Activated CD4-positive, alpha-beta T cell treated with anti-CD3 and anti-CD28 coated beads, Interleukin-2, amount 10 ng/mL, durations not matched to agents 7 days and 5 days (primary cell): ENCODE results near the gene KIFC3. TPM values are rescaled to one million over a fixed set of nuclear protein-coding genes. Genes with fewer than 3 reads are reported as not detected.

Source experiments
- CTCF ChIA-PET: fragments of 350-600 bp; sonication (Branson Sonifier 250); formaldehyde crosslinking; loops from one replicate; lab custom pipeline; 2021; ENCODE audit warnings: antibody characterized with exemption; lab: Charles Lee
- POLR2A ChIA-PET: fragments of 350-600 bp; sonication (Branson Sonifier 250); formaldehyde crosslinking; loops from one replicate; lab custom pipeline; 2021; ENCODE audit warnings: antibody characterized with exemption; lab: Charles Lee
- DNase-seq: peaks from one replicate; pipeline ENCODE4 v3.0.0-alpha.2; 2020
- H3K27ac Mint-ChIP-seq: one replicate; pipeline ENCODE4 v1.8.0; 2021; ENCODE audit warnings: mild to moderate bottlenecking, moderate library complexity, mixed read lengths
- H3K27me3 Mint-ChIP-seq: one replicate; pipeline ENCODE4 v1.8.0; 2021; ENCODE audit warnings: mixed read lengths
- H3K36me3 Mint-ChIP-seq: one replicate; pipeline ENCODE4 v1.8.0; 2021; ENCODE audit warnings: low read depth, mixed read lengths
- H3K4me1 Mint-ChIP-seq: one replicate; pipeline ENCODE4 v1.8.0; 2021; ENCODE audit warnings: mixed read lengths
- H3K4me3 Mint-ChIP-seq: one replicate; pipeline ENCODE4 v1.8.0; 2021; ENCODE audit warnings: mild to moderate bottlenecking, moderate library complexity, mixed read lengths
- H3K9me3 Mint-ChIP-seq: one replicate; pipeline ENCODE4 v1.8.0; 2021; ENCODE audit warnings: mixed read lengths
- total RNA-seq, 2 experiments: library from RNA; stranded (reverse); gene quantifications; one replicate each; pipeline ENCODE4 v1.2.3, GENCODE V29; 2021

The KIFC3 gene
- total RNA-seq, 2 experiments from 2014 or later: not detected

DNA sequence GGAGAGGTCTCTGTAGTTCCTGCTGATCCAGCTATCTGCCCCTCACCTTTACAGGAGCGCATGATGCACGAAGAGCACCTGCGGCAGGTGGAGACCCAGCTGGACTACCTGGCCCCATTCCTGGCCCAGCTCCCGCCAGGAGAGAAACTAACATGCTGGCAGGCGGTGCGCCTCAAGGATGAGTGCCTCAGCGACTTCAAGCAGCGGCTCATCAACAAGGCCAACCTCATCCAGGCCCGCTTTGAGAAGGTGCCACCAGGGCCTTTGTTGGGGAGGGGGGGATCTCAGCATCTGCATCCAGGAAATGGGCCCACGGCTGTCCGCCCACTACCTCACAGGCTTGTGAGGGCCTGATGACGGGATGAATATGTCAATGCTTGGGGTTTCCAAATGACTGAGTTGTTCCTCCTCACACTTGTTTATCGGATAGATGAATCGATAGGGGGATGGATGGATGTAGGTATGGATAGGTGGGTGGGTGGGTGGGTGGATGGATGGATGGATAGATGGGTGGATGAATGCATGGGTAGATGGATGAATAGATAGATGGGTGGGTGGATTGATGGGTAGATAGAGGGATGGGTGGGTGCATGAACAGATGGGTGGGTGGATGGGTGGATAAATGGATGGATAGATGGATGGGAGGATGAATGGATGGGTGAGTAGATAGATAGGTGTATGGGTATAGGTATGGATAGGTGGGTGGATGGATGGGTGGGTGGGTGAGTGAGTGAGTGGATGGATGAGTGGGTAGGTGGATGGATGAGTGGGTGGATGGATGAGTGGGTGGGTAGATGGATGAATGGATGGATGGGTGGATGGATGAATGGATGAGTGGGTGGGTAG is 73.7 kb downstream of the KIFC3 start:
- Mint-ChIP-seq H3K9me3 (peaks cover 14% of the 10 kb centered on the region), H3K27ac (no peak overlapping the region), H3K27me3 (no peaks in the 10 kb centered on the region), H3K4me3 (no peak overlapping the region), H3K4me1 (no peaks in the 10 kb centered on the region), H3K36me3 (peaks cover 9% of the 10 kb centered on the region)
- CTCF ChIA-PET: interaction anchor here (3.0 kb wide), 1 partner anchor 8 kb away, joined by 14 read pairs; the partner anchor contains the start of gene KATNB1
- POLR2A ChIA-PET: no interaction called here
- no peak for DNase-seq

DNA sequence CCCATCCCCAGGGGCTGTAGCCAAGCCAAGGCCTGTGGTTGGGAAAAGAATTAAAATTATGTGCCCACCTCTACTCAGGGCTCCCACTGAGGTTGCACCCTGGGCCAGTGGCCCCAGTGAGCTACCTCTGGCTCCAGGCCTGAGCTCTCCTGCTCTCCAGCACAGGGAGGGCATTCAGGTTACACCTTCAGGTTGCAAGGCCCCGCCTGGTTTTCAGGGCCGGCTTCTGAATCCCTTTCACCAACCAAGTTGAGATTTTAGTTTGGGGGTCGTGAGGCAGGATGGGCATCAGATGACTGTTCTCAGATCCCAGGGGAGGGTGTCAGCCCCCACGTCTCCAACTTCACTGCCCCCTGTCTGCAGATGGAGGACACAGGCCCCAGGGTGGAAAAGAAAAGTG is 74.7 kb downstream of the KIFC3 start:
- ChIA-PET POLR2A (no interaction called here), CTCF (interaction anchor here (3.0 kb wide), 1 partner anchor 8 kb away, joined by 14 read pairs; the partner anchor contains the start of gene KATNB1)
- no peak overlapping the region for H3K4me3 Mint-ChIP-seq
- no peak for DNase-seq
- peaks cover 5% of the 10 kb centered on the region for H3K9me3 Mint-ChIP-seq
- no peaks in the 10 kb centered on the region for H3K4me1 Mint-ChIP-seq
- H3K36me3 Mint-ChIP-seq: peaks cover 2% of the 10 kb centered on the region
- H3K27me3 Mint-ChIP-seq: no peaks in the 10 kb centered on the region
- H3K27ac Mint-ChIP-seq: no peak overlapping the region

DNA sequence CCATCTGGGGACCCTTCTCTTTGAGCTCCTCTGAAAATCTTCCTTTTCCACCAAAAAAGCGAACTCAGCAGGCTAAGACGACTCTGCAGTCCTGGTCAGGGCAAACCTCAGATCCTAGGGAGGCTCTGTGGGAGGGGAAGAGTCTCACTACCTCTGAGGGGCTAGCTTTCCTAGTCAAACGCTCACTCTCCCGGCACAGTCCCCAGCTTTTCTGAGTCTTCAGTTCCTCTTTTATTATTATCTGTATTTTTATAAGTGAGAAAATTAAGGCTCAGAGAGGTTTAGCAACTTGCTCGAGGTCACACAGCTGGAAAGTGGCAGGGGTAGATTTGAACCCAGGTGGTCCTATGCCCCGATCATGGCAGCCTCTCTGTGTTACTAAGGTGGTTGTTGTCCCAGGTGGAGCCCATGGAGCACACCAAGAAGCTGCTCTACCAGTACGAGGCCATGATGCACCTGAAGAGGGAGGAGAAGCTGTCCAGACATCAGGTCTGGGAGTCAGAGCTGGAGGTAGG is 75.8 kb downstream of the KIFC3 start:
- no peak overlapping the region for H3K4me3 Mint-ChIP-seq
- CTCF ChIA-PET: interaction anchor here (0.6 to 3.0 kb wide), 3 partner anchors 10 to 364 kb away, joined by 3 to 14 read pairs (median 3); partner anchors contain the start of gene KATNB1
- POLR2A ChIA-PET: no interaction called here
- no peak overlapping the region for H3K27ac Mint-ChIP-seq
- H3K4me1 Mint-ChIP-seq: no peaks in the 10 kb centered on the region
- no peaks in the 10 kb centered on the region for H3K36me3 Mint-ChIP-seq
- H3K27me3 Mint-ChIP-seq: no peaks in the 10 kb centered on the region
- no peak for DNase-seq
- no peaks in the 10 kb centered on the region for H3K9me3 Mint-ChIP-seq

DNA sequence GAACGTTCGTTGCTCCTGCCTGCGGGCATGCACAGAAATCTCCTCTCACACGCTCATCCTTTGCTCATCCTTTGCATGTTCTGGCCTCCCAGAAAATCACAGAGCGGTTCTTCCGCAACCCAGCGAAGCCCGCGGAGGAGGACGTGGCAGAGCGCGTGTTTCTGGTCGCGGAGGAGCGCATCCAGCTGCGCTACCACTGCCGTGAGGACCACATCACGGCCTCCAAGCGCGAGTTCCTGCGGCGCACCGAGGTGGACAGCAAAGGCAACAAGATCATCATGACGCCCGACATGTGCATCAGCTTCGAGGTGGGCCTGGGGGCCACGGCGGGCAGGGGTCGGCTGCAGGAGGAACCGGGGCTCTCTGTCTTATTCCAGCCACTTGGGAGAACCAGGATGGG is 76.3 kb downstream of the KIFC3 start:
- Mint-ChIP-seq H3K4me1 (no peaks in the 10 kb centered on the region), H3K36me3 (no peaks in the 10 kb centered on the region), H3K9me3 (no peaks in the 10 kb centered on the region), H3K27me3 (no peaks in the 10 kb centered on the region), H3K27ac (no peak overlapping the region), H3K4me3 (no peak overlapping the region)
- CTCF ChIA-PET: interaction anchor here (0.6 to 3.0 kb wide), 3 partner anchors 10 to 365 kb away, joined by 3 to 14 read pairs (median 3); partner anchors contain the start of gene KATNB1
- no peak for DNase-seq
- POLR2A ChIA-PET: interaction anchor here (0.7 kb wide), 1 partner anchor 23 kb away, joined by 4 read pairs; no protein-coding TSS in a partner anchor

DNA sequence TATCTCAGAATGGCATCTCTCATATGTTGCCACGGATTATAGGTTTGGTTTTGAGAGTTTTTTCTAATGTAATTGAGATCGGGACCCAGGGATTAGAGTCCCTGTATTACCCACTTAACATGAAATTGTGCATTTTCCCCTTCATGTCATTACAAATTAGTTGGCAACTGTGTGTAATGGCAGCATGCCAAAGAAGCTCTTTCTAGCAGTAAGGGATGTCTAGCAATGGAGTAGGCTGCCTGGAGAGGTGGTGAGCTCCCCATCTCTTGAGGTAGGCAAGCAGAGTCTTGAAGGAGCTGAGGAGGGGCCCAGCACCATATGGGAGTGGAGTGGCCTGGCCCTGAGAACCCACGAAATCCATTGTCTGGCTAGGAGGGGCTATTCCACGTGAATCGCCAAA is 76.7 kb downstream of the KIFC3 start:
- Mint-ChIP-seq H3K9me3 (no peaks in the 10 kb centered on the region), H3K4me3 (no peak overlapping the region), H3K36me3 (no peaks in the 10 kb centered on the region), H3K27ac (no peak overlapping the region), H3K4me1 (no peaks in the 10 kb centered on the region), H3K27me3 (no peaks in the 10 kb centered on the region)
- no peak for DNase-seq
- ChIA-PET POLR2A (interaction anchor here (0.7 kb wide), 1 partner anchor 23 kb away, joined by 4 read pairs; no protein-coding TSS in a partner anchor), CTCF (interaction anchor here (3.0 kb wide), 1 partner anchor 11 kb away, joined by 14 read pairs; the partner anchor contains the start of gene KATNB1)

DNA sequence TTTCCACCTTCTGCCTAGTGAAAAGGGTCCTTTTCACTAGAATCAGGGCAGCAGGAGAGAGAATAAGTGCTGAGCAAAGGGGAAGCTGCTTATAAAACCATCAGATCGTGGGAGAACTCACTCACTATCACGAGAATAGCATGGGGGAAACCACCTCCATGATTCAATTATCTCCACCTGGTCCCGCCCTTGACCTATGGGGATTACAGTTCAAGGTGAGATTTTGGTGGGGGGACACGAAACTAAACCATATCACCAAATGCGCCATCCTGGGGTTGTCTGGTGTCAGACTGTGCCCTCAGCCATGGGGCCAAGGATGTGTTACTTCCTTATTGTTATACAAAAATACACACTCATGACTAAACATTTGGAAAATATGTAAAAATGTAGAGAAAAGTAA is 77.1 kb downstream of the KIFC3 start:
- DNase-seq: no peak
- H3K36me3 Mint-ChIP-seq: no peaks in the 10 kb centered on the region

DNA sequence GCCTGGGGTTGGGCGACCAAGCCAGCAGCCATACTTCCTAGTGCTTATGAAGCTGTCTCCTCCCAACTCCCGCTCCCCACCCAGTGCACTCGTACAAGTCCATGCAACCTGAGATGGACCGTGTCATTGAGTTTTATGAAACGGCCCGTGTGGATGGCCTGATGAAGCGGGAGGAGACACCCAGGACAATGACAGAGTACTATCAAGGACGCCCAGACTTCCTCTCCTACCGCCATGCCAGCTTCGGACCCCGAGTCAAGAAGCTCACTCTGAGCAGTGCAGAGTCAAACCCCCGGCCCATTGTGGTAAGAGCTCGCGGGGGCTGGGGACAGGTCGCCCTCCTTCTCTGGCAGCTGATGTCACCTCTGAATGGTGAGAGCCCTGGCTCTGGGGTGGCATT is 77.8 kb downstream of the KIFC3 start:
- H3K36me3 Mint-ChIP-seq: no peaks in the 10 kb centered on the region
- no peaks in the 10 kb centered on the region for H3K9me3 Mint-ChIP-seq
- ChIA-PET CTCF (no interaction called here), POLR2A (no interaction called here)
- H3K27me3 Mint-ChIP-seq: no peaks in the 10 kb centered on the region
- DNase-seq: no peak
- H3K4me1 Mint-ChIP-seq: no peaks in the 10 kb centered on the region
- H3K27ac Mint-ChIP-seq: no peak overlapping the region
- H3K4me3 Mint-ChIP-seq: no peak overlapping the region

More for the DNA sequence above, 77.1 kb downstream of the KIFC3 start:
- no peaks in the 10 kb centered on the region for H3K27me3 Mint-ChIP-seq
- no peak overlapping the region for H3K27ac Mint-ChIP-seq
- no peaks in the 10 kb centered on the region for H3K4me1 Mint-ChIP-seq
- POLR2A ChIA-PET: no interaction called here
- H3K4me3 Mint-ChIP-seq: no peak overlapping the region
- no peaks in the 10 kb centered on the region for H3K9me3 Mint-ChIP-seq
- CTCF ChIA-PET: no interaction called here

DNA sequence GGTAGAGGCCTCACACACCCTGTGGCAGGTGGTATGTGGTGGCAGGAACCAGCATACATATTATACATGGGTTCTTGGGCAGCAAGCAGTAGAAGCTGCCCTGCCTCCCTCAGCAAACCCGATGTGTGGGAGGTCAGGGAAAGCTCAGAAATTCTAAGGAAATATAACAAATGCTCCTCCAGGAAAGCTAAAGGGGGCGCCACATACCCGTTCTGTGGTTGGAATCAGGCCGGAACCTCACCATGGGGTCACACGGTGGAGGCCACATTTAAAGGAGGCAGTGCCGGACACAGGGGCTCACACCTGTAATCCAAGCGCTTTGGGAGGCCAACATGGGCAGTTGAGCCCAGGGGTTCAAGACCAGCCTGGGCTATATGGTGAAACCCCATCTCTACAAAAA is 79.1 kb downstream of the KIFC3 start:
- DNase-seq: no peak
- CTCF ChIA-PET: interaction anchor here (1.0 to 1.2 kb wide), 2 partner anchors 14 to 146 kb away, joined by 3 to 4 read pairs; no protein-coding TSS in a partner anchor
- Mint-ChIP-seq H3K4me3 (no peak overlapping the region), H3K36me3 (no peaks in the 10 kb centered on the region), H3K9me3 (no peaks in the 10 kb centered on the region), H3K27me3 (no peaks in the 10 kb centered on the region), H3K4me1 (no peaks in the 10 kb centered on the region), H3K27ac (no peak overlapping the region)
- POLR2A ChIA-PET: no interaction called here

DNA sequence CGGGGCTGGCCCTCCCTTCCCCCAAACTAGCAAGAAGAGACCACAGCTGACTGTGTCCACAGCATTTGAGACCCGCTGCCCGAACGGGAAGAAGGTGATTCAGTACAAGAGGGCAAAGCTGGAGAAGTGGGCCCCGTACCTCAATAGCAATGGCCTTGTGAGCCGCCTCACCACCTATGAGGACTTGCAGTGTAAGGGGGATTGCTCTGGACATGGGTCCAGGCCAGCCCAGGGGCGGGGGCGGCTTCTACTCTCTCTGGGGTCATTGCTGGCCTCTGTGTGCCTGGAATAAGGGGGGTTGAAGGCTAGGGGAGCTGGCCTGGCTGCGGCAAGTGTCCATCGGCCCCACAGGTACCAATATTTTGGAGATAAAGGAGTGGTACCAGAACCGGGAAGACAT is 79.6 kb downstream of the KIFC3 start:
- H3K27me3 Mint-ChIP-seq: no peaks in the 10 kb centered on the region
- no peaks in the 10 kb centered on the region for H3K36me3 Mint-ChIP-seq
- no peaks in the 10 kb centered on the region for H3K4me1 Mint-ChIP-seq
- DNase-seq: no peak
- no peak overlapping the region for H3K4me3 Mint-ChIP-seq
- POLR2A ChIA-PET: no interaction called here
- CTCF ChIA-PET: interaction anchor here (1.0 to 1.2 kb wide), 2 partner anchors 14 to 146 kb away, joined by 3 to 4 read pairs; no protein-coding TSS in a partner anchor
- H3K27ac Mint-ChIP-seq: no peak overlapping the region
- no peaks in the 10 kb centered on the region for H3K9me3 Mint-ChIP-seq

DNA sequence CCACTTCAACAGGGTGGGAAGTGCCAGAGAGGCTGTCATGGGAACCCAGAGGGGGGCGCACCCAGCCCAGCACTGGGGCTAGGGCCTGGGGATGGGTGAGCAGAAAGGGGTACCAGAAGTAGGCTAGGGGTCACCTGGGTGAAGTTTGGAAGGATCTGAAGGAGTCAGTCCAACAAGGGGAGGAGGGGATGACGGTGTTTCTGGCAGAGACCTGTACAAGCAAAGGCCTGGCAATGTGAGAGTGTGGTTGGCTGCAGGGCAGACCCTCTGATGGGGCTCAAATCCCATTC is 80.1 kb downstream of the KIFC3 start:
- POLR2A ChIA-PET: no interaction called here
- Mint-ChIP-seq H3K4me3 (no peak overlapping the region), H3K36me3 (no peaks in the 10 kb centered on the region), H3K27ac (no peak overlapping the region), H3K27me3 (no peaks in the 10 kb centered on the region), H3K9me3 (no peaks in the 10 kb centered on the region), H3K4me1 (no peaks in the 10 kb centered on the region)
- no peak for DNase-seq
- CTCF ChIA-PET: interaction anchor here (1.2 kb wide), 1 partner anchor 15 kb away, joined by 4 read pairs; no protein-coding TSS in a partner anchor

DNA sequence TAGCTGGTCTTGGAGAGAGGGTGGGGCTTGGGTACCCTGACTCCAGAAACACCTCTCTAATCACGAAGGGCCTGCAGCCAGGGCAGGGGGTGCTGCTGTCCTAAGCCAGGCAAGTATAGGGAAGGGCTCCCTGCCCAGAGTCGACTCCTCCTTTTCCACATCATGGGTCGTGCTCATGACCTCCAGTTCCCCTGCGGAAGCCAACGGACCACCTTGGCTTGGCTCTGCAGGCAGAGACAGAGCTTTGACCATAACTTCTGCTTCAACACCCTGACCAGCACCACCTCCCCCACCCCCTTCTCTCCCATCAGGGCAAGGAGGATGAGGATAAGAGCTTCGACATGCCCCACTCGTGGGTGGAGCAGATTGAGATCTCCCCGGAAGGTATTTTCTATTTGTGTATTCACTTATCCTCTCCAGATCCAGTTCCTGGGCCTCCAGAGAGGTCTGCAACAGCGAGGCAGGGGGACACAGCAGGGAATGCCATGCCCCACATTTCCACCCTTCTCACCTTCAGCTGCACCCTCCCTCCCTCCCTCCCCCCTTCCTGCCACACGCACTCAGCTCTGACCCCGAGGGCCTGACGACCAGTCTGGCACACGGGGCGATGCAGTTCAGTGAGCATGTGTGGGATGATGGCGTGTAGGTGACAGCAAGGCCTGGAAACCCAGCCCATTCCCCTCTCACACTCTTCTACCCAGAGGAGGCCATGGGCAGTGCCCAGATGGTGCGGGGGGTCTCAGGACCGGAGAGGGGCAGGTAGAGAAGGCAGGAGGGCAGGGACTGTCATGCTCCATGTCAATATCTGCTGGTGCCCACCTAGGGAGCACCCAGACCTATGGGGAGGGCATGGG is 80.7 kb downstream of the KIFC3 start:
- ChIA-PET POLR2A (no interaction called here), CTCF (interaction anchor here (0.8 kb wide), 1 partner anchor 9 kb away, joined by 3 read pairs; no protein-coding TSS in a partner anchor)
- Mint-ChIP-seq H3K4me3 (no peak overlapping the region), H3K36me3 (no peaks in the 10 kb centered on the region), H3K9me3 (no peaks in the 10 kb centered on the region), H3K27me3 (no peaks in the 10 kb centered on the region), H3K4me1 (no peaks in the 10 kb centered on the region), H3K27ac (no peak overlapping the region)
- no peak for DNase-seq

DNA sequence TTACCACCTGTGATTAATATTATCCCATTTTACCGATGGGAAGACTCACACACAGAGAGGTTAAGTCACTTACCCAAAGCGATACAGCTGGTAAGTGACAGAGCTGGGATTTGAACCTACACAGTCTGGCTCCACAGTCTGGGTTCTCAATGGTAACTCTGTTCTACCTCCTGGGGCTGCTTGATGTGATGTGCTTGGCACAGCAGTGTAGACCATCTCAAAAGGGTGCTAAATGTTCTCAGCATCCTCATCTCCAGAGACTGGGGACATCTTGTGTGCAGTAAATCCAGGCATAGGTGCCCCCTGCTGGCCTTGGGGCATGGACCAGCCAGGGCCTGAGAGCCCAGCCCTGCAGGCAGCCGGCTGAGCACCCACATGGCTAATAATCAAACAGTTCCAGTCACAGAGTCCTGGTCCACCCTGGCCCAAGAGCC is 82.1 kb downstream of the KIFC3 start:
- no peaks in the 10 kb centered on the region for H3K4me1 Mint-ChIP-seq
- ChIA-PET CTCF (no interaction called here), POLR2A (no interaction called here)
- H3K36me3 Mint-ChIP-seq: no peaks in the 10 kb centered on the region
- no peak overlapping the region for H3K4me3 Mint-ChIP-seq
- no peaks in the 10 kb centered on the region for H3K27me3 Mint-ChIP-seq
- H3K9me3 Mint-ChIP-seq: no peaks in the 10 kb centered on the region
- H3K27ac Mint-ChIP-seq: no peak overlapping the region
- DNase-seq: peak; percentile 67
